ENCODE measurements around the gene CST1. TPM values are rescaled to one million over a fixed set of nuclear protein-coding genes. Genes with fewer than 3 reads are reported as not detected.
A peak's percentile ranks its signal among the peaks of the same experiment; 100 is the strongest.
"Not testable (repeated sequence)": the region's sequence is repeated elsewhere in the genome, so short reads cannot be mapped to it uniquely, and the experiment has no call there.

Gene CST1
- total RNA-seq, 4 donors from 2014 or later: not detected

- Histone ChIP-seq H3K27me3 (peaks cover 7% of the 10 kb centered on the region), H3K36me3 (no peaks in the 10 kb centered on the region), H3K9me3 (peaks cover 0 to 6% (median 0%) of the 10 kb centered on the region in 3 donors), H3K4me1 (no peaks in the 10 kb centered on the region), H3K27ac (no peak overlapping the region), H3K4me3 (no peak overlapping the region)
- WGBS, 2 donors (ENCODE audit: low coverage in 1 of 2): 100% methylated on average over 1 of the region's 1 CpG
- ATAC-seq: no peak
- TF ChIP-seq POLR2AphosphoS5 (IDR thresholded peaks at IDR 0.05): no peak
- no peak for TF ChIP-seq CTCF (IDR thresholded peaks at IDR 0.05)
- TF ChIP-seq EP300 (IDR thresholded peaks at IDR 0.05): no peak
- TF ChIP-seq POLR2A (IDR thresholded peaks at IDR 0.05): no peak
Measured at GRCh38 chr20:23783447-23783846, 32.7 kb upstream of the CST1 start.

- WGBS, 2 donors (ENCODE audit: low coverage in 1 of 2): 68 to 83% methylated on average over 2 to 4 of the region's 8 CpGs
- ATAC-seq: no peak
- TF ChIP-seq CTCF (IDR thresholded peaks at IDR 0.05) (peak in 2 of 4 experiments; percentile 32 to 57), EP300 (IDR thresholded peaks at IDR 0.05) (no peak)
- H3K4me1 ChIP-seq: no peaks in the 10 kb centered on the region
- H3K27me3 ChIP-seq: peaks cover 7% of the 10 kb centered on the region
- peaks cover 0 to 6% (median 0%) of the 10 kb centered on the region in 3 donors for H3K9me3 ChIP-seq
- H3K27ac ChIP-seq: no peak overlapping the region
- H3K4me3 ChIP-seq: no peak overlapping the region
- H3K36me3 ChIP-seq: no peaks in the 10 kb centered on the region
Measured at GRCh38 chr20:23782366-23782983, 31.7 kb upstream of the CST1 start.

GRCh38 chr20:23778676-23779075 lies 27.9 kb upstream of the CST1 start:
- peaks cover 16% of the 10 kb centered on the region for H3K27me3 ChIP-seq
- H3K36me3 ChIP-seq, H3K27ac ChIP-seq, H3K4me1 ChIP-seq, H3K9me3 ChIP-seq, ATAC-seq, H3K4me3 ChIP-seq: not testable (repeated sequence)

GRCh38 chr20:23777380-23777779 lies 26.6 kb upstream of the CST1 start:
- peaks cover 29% of the 10 kb centered on the region for H3K27me3 ChIP-seq
- WGBS, 2 donors (ENCODE audit: low coverage in 1 of 2): 79 to 89% methylated on average over 4 to 6 of the region's 8 CpGs
- not testable (repeated sequence) for H3K27ac ChIP-seq, ATAC-seq, H3K4me3 ChIP-seq, H3K9me3 ChIP-seq, H3K36me3 ChIP-seq, H3K4me1 ChIP-seq

- WGBS, 2 donors (ENCODE audit: low coverage in 1 of 2): 0 to 17% methylated on average over 2 to 3 of the region's 14 CpGs
- peaks cover 0 to 6% (median 0%) of the 10 kb centered on the region in 3 donors for H3K9me3 ChIP-seq
- H3K27me3 ChIP-seq: peaks cover 33% of the 10 kb centered on the region
- H3K36me3 ChIP-seq: no peaks in the 10 kb centered on the region
- H3K27ac ChIP-seq: no peak overlapping the region
- H3K4me3 ChIP-seq: no peak overlapping the region
- TF ChIP-seq POLR2AphosphoS5 (IDR thresholded peaks at IDR 0.05) (no peak), EP300 (IDR thresholded peaks at IDR 0.05) (no peak), POLR2A (IDR thresholded peaks at IDR 0.05) (no peak), CTCF (IDR thresholded peaks at IDR 0.05) (no peak)
- H3K4me1 ChIP-seq: no peaks in the 10 kb centered on the region
- no peak for ATAC-seq
Measured at GRCh38 chr20:23776067-23776771, 25.5 kb upstream of the CST1 start.

- TF ChIP-seq POLR2A (IDR thresholded peaks at IDR 0.05) (no peak), EP300 (IDR thresholded peaks at IDR 0.05) (no peak), CTCF (IDR thresholded peaks at IDR 0.05) (no peak), POLR2AphosphoS5 (IDR thresholded peaks at IDR 0.05) (no peak)
Measured at GRCh38 chr20:23774081-23774480, 23.3 kb upstream of the CST1 start.

More at GRCh38 chr20:23774081-23774480, 23.3 kb upstream of the CST1 start:
- Histone ChIP-seq H3K9me3 (no peaks in the 10 kb centered on the region), H3K36me3 (no peaks in the 10 kb centered on the region), H3K4me3 (no peak overlapping the region), H3K4me1 (no peaks in the 10 kb centered on the region), H3K27ac (no peak overlapping the region), H3K27me3 (peaks cover 33% of the 10 kb centered on the region)
- 76 to 87% methylated on average over 6 to 7 of the region's 7 CpGs for WGBS, 2 donors (ENCODE audit: low coverage in 1 of 2)
- ATAC-seq: no peak
